M059J (cell line): ENCODE measurements around the gene JAK1. TPM values are rescaled to one million over a fixed set of nuclear protein-coding genes. Genes with fewer than 3 reads are reported as not detected.
"Not testable (repeated sequence)": the region's sequence is repeated elsewhere in the genome, so short reads cannot be mapped to it uniquely, and the experiment has no call there.

Experiments used
- DNase-seq: peaks from one replicate; pipeline ENCODE4 v3.0.0-alpha.2; 2012; ENCODE audit warnings: low read depth
- total RNA-seq: library from RNA; depleted of rRNA; stranded (reverse); fragments of >200 nt; shearing (Covaris generic); gene quantifications from 2 replicates; pipeline ENCODE4 v1.2.3, GENCODE V29; 2014

JAK1 gene
- total RNA-seq, 1 experiment from 2014 or later: 90.9 TPM

- no peak for DNase-seq
Observed at GRCh38 chr1:64950284-64950809, 16.0 kb downstream of the JAK1 start.

DNA sequence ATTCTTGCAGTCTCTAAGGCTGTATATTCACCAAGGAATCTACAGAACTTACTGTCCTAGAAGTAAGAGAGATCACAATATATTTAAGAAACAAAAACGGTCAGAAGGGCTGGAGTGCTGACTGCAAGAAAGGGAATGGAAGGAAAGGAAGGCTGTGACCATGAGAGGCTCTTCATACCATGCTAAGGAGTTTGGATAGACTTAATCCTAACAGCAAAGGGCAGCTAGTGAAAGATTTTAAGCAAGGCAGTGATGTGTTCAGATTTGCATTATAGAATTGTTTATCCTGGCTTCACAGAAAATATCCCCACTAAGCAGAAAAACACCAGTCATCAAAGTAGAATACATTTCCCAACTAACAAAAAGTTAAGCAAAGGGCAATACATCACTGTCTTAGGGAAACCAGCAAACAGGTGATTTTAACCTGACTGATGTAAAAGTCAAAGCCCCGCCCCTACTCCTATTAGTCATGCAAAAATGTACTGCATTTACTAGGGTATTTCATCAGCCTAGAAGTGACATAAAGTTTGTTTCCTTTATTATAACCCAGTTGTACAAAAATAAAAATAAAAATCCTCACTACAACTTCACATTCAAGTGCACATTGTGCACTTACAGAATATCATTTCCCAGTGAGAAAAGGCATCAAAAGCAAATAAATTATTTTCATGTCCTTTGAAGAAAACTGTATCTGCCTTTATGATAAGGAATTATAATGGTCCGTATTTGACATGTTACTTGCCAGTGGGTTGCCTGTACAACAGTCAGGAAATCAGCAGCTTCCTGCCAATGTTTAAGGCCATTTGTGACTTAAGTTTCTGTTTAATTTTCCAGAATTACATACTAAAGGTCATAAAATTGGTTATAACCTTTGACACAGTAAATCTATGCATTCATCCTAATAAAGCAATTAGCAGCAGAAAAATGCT is 17.2 kb downstream of the JAK1 start:
- peak; percentile 22 for DNase-seq

DNA sequence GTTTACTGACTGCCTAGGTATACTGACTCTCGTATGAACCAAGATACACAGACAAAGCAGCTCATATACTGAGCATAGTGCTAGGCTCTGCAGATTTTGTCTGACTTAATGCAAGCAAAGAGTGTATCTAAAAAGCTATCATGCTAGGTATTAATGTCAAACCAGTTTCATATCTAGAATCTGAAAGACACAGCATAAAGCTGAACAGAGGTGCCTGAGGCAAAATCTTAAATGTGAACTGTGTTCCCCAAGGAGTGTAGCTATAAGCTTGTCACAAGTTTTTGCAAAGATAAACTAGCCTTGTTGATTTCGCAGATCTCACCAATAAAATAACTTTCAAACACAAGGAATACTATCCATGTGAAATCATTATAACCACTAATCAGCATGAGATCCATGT is 18.1 kb downstream of the JAK1 start:
- DNase-seq: no peak

DNA sequence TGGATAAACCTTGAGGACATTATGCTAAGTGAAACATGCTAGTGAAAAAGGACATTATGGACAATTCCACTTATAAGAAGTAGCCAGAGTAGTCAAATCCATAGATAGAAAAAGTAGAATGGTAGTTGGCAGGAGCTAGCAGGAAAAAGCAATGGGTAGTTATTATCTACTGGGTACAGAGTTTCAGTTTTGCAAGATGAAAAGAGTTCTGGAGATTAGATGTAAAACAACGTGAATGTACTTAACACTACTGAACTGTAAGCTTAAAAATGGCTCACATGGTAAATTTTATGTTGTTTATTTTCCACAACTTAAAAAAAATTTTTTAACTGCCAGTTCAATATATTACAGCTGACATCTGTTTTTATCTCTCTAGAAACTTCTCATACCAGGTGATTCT is 19.4 kb downstream of the JAK1 start:
- no peak for DNase-seq

GRCh38 chr1:64944913-64945312 is 21.4 kb downstream of the JAK1 start:
- no peak for DNase-seq

- no peak for DNase-seq
Observed at GRCh38 chr1:64942675-64943074, 23.7 kb downstream of the JAK1 start.

DNA sequence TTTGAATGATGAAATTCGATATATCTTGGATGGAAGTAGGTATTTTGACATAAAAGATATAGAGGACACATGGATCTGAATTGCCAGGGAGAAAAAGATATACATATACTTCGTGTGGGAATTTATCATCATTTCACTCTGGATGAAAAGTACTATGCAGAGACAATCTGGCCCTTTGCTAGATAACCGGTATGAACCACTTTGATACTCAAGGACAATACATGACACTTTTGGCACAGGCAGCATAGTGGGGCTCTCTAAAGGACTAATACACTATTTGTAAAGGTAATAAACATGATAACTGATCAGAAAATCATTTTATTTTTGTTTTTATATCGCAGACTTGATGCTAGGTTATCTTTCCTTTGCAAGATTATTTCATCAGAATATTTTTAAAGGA is 24.2 kb downstream of the JAK1 start:
- no peak for DNase-seq

DNA sequence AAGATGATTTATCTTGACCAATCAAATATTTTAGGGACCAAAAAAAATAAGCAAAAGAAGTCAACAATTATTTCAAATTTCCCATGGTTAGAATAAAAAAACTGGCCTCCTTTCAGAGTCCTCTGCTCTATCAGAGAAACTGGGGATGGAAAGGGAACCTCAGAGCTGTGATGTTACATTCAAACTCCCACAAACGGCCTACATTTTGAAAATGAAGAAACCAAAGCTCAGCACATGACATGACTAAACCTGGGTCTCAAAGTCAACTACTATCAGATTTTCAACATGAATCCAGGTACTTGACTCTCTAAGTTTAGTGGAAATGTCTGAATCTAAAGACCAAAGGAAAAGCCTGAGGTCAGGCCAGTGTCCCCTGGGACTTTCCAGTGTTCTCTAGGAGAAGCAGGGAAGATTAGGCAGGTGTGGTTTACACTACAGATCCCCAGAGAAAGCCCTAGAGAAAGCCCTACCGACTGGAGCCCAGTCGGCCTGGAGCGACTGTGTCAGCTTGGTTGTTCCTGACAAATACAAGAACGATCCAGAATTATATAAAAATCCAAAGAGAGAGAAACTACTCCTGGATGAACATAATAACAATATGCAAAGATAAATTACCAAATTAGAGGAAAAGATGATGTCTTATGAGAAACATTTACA is 24.8 kb downstream of the JAK1 start:
- DNase-seq: no peak

DNA sequence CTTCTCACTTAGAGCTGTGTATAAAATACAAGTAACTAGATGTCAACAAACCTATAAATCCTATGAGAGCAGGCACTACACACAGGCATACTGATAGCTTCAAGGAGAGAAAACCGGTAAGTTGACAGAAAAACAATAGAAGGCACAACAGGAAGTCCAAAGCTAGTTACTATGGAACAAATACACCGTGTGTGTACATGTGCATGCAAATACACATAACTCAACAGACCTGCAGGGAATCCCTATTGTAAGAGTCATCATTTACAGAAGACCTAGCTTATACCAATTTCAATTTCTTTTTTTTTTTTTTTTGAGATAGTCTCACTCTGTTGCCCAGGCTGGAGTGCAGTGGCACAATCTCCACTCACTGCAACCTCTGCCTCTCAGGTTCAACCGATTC is 26.3 kb downstream of the JAK1 start:
- no peak for DNase-seq

GRCh38 chr1:64938991-64939390 is 27.4 kb downstream of the JAK1 start:
- no peak for DNase-seq

GRCh38 chr1:64936956-64937355 is 29.4 kb downstream of the JAK1 start:
- DNase-seq: no peak

DNA sequence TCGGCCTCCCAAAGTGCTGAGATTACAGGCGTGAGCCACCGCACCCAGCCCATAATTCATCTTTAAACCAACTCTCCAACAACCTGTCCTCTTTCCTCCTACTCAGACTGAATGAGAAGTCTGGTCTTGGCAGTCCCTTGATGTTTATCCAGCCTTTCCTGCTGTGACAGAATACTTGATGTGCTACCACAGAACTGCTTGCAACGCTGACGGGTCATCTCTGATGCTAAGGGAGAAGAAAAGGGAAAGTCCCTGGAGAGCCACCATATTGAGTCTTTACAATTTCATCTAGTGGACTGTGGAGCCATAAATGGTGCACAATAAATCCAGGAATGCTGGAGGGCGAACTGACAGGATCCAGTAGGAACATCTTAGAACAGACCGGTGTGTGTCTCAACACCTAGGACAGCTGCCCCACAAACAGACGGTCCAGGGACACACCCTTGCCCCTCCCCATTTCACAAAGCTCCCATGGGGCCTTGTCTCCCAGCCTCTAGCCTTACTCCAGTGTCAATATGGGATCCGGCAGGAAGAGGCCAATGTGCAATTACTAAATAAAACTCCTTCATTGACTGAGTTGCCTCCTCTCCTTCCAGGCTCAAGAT is 30.7 kb downstream of the JAK1 start:
- no peak for DNase-seq

DNA sequence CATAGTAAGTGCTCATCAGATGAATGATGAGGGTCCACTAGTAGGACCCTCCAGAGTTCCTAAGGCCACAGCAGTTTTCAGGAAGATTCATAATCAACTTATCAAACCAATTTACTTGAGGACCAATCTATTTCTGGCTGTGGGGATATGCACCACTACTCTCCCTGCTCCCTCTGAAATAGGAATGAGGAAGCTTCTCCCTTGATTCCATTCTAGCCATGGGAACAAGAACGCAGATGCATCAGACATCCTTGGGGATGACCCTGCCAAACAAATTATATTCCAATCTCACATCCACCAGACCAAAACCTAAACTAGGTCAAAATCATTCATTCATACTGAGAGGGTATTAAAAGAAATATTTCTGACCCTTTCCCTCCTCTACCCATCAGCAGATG is 31.5 kb downstream of the JAK1 start:
- no peak for DNase-seq

DNA sequence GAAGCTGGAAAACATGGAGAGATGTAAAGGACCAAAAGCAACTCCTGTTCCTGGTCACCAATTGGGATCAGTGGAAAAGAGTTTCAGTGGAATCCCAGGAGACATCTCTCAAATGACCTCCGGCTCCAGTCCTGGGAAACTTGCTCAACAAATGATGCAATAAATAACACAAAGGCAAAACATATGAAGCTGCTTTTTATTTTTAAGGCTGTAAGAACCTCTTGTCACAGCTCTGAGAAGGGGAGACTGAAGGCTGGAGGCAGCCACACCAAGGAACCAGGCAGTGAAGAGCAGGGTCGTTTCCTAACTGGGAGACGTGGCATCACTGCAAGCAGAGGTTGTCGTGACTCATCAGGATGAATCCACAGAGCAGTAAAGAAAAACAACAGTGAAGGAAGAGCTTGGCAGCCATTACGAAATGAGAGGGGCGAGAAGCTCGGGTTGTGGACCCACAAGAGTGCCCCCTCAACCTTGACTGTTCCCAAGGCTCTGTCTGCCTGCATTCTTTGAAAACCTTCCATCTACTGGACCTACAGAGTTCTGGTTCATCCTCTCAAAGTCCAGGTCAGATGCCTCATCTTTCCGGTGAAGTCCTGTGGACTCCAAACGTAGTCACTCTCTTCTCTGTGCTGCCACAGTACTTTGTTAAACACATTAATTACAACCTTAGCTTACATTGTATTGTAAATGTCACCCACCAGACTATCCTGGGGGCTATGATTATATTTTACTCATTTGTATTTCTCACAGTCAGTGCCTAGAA is 32.1 kb downstream of the JAK1 start:
- DNase-seq: peak; percentile 81

- DNase-seq: peak; percentile 92
Observed at GRCh38 chr1:64933296-64934070, 32.9 kb downstream of the JAK1 start.

DNA sequence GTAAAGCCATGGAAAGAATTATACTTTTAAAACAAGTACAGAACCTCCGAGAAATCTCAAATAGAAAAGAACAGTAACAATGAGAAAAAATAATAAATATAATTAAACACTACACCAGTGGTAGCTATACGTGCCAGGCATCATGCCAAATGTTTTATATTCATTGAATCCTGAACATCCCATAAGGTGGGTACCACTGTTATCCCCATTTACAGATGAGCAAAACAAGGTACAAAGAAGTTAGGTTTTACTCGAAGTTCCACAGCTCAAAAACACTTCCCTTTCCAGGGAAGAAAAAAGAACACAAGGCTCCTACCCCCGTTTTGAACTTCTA is 33.4 kb downstream of the JAK1 start:
- no peak for DNase-seq

DNA sequence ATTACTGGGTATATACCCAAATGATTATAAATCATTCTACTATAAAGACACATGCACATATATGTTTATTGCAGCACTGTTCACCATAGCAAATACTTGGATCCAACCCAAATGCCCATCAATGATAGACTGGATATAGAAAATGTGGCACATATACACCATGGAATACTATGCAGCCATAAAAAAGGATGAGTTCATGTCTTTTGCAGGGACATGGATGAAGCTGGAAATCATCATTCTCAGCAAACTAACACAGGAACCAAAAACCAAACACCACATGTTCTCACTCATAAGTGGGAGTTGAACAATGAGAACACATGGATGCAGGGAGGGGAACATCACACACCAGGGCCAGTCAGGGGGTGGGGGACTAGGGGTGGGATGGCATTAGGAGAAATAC is 35.7 kb downstream of the JAK1 start:
- DNase-seq: not testable (repeated sequence)

- no peak for DNase-seq
Observed at GRCh38 chr1:64929221-64929620, 37.1 kb downstream of the JAK1 start.

GRCh38 chr1:64928325-64928724 is 38.0 kb downstream of the JAK1 start:
- no peak for DNase-seq

GRCh38 chr1:64925594-64925993 is 40.8 kb downstream of the JAK1 start:
- no peak for DNase-seq

GRCh38 chr1:64923294-64923718 is 43.0 kb downstream of the JAK1 start:
- peak; percentile 61 for DNase-seq
